ENCODE results near the gene ADGRF3. TPM values are rescaled to one million over a fixed set of nuclear protein-coding genes. Genes with fewer than 3 reads are reported as not detected.

The ADGRF3 gene
- total and polyA plus RNA-seq, 9 of the 15 experiments (the other 6 are each of a cell fraction or from before 2014, with no cell fraction given) = 0.04 to 0.54 (median 0.16) TPM; not detected in 2

- Histone ChIP-seq H3K4me2 (ENCODE audit: insufficient read depth, low read length) (peak overlapping the region; percentile 51), H3K9me1 (ENCODE audit: control insufficient read depth, insufficient read depth, low read length) (no peaks in the 10 kb centered on the region), H3K79me2 (ENCODE audit: control insufficient read depth, insufficient read depth, low read length) (no peaks in the 10 kb centered on the region), H4K20me1 (replicated peaks; ENCODE audit: control insufficient read depth, insufficient read depth, low read length) (no peaks in the 10 kb centered on the region), H3K27me3 (ENCODE audit: control insufficient read depth in 2 of 2, insufficient read depth in 2 of 2, low read length in 2 of 2) (peaks cover 6 to 20% of the 10 kb centered on the region in 2 experiments; a peak in 3 of 5 replicates), H3K4me3 (no peak overlapping the region), H3K9ac (ENCODE audit: insufficient read depth in 1 of 2, low read depth in 2 of 2, low read length in 2 of 2) (no peak overlapping the region; a peak in 1 of 4 replicates), H3K36me3 (ENCODE audit: control insufficient read depth, insufficient read depth, low read length) (no peaks in the 10 kb centered on the region), H3K4me1 (replicated peaks in 1 of 2; ENCODE audit: control insufficient read depth in 2 of 2, insufficient read depth in 2 of 2, low read length in 2 of 2) (peaks cover 0 to 2% of the 10 kb centered on the region in 2 experiments; a peak in 1 of 5 replicates), H3K9me3 (replicated peaks; ENCODE audit: control insufficient read depth, insufficient read depth, low read depth, low read length) (no peaks in the 10 kb centered on the region), H3K27ac (ENCODE audit: extremely low read depth, low read depth, low read length) (no peak overlapping the region), H2AFZ (ENCODE audit: low read depth, low read length) (peak overlapping the region; percentile 64)
- DNase-seq (ENCODE audit: extremely low read depth in 1 of 4, low spot score in 3 of 4) (no peak), FAIRE-seq (no peak), ATAC-seq (peak; percentile 40; the same call in 2 of the 3 replicates)
- TF ChIP-seq, protein P1, sequence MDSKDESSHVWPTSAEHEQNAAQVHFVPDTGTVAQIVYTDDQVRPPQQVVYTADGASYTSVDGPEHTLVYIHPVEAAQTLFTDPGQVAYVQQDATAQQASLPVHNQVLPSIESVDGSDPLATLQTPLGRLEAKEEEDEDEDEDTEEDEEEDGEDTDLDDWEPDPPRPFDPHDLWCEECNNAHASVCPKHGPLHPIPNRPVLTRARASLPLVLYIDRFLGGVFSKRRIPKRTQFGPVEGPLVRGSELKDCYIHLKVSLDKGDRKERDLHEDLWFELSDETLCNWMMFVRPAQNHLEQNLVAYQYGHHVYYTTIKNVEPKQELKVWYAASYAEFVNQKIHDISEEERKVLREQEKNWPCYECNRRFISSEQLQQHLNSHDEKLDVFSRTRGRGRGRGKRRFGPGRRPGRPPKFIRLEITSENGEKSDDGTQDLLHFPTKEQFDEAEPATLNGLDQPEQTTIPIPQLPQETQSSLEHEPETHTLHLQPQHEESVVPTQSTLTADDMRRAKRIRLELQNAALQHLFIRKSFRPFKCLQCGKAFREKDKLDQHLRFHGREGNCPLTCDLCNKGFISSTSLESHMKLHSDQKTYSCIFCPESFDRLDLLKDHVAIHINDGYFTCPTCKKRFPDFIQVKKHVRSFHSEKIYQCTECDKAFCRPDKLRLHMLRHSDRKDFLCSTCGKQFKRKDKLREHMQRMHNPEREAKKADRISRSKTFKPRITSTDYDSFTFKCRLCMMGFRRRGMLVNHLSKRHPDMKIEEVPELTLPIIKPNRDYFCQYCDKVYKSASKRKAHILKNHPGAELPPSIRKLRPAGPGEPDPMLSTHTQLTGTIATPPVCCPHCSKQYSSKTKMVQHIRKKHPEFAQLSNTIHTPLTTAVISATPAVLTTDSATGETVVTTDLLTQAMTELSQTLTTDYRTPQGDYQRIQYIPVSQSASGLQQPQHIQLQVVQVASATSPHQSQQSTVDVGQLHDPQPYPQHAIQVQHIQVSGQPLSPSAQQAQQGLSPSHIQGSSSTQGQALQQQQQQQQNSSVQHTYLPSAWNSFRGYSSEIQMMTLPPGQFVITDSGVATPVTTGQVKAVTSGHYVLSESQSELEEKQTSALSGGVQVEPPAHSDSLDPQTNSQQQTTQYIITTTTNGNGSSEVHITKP (IDR thresholded peaks at IDR 0.05; ENCODE audit: partially characterized antibody) = peak; percentile 13
- TF ChIP-seq ZNF175 (CRISPR knock-in tag; IDR thresholded peaks at IDR 0.05; ENCODE audit: low read depth) = no peak
- ChIA-PET CTCF (ENCODE audit: low intra/inter-chr PET ratio) (no interaction called here), POLR2A (interaction anchor here (1.1 to 1.7 kb wide), 2 partner anchors 9 to 18 kb away, joined by 3 to 8 read pairs; no protein-coding TSS in a partner anchor)
- no TSS peak for BruUV-seq (replicated peaks)
- intact Hi-C loops (cut with micrococcal nuclease) (no loop called here), in situ Hi-C loops (cut with MboI) (no loop called here)
- WGBS (ENCODE audit: insufficient coverage, low coverage, missing lambda C conversion rate) = 64% methylated on average over 23 of the region's 30 CpGs
These were observed 47.8 kb downstream of the ADGRF3 start for GRCh38 chr2:26298638-26299393.
